Neural progenitor cell (in vitro differentiated cells): ENCODE data around the gene MISP3. TPM values are rescaled to one million over a fixed set of nuclear protein-coding genes. Genes with fewer than 3 reads are reported as not detected.
"Not testable (repeated sequence)": the region's sequence is repeated elsewhere in the genome, so short reads cannot be mapped to it uniquely, and the experiment has no call there.

ENCODE experiments used
- DNase-seq: peaks from one replicate; pipeline ENCODE4 v3.0.0-alpha.2; 2016; ENCODE audit warnings: low spot score
- H2AFZ ChIP-seq: fragments of 200-600 bp; sonication (generic); replicated peaks from 2 replicates; pipeline ENCODE4 v1.6.1; 2016; ENCODE audit warnings: antibody characterized with exemption
- H3F3A ChIP-seq: fragments of 200-600 bp; sonication (generic); 2 replicates; pipeline ENCODE4 v1.6.1; 2016; ENCODE audit warnings: antibody characterized with exemption, low read depth
- H3K27ac ChIP-seq: fragments of 200-600 bp; sonication (generic); 2 replicates; pipeline ENCODE4 v1.5.1; 2016; ENCODE audit warnings: mild to moderate bottlenecking
- H3K27me3 ChIP-seq: fragments of 200-600 bp; sonication (generic); 2 replicates; pipeline ENCODE4 v1.6.1; 2016; ENCODE audit warnings: mild to moderate bottlenecking, moderate library complexity
- H3K36me3 ChIP-seq: fragments of 200-600 bp; sonication (generic); 2 replicates; pipeline ENCODE4 v1.5.1; 2016
- H3K4me1 ChIP-seq: fragments of 200-600 bp; sonication (generic); 2 replicates; pipeline ENCODE4 v1.6.1; 2016; ENCODE audit warnings: mixed run types
- H3K4me2 ChIP-seq: fragments of 200-600 bp; sonication (generic); 2 replicates; pipeline ENCODE4 v1.6.1; 2016
- H3K4me3 ChIP-seq: fragments of 200-600 bp; sonication (generic); 2 replicates; pipeline ENCODE4 v1.5.1; 2016
- H3K79me2 ChIP-seq: fragments of 200-600 bp; sonication (generic); 2 replicates; pipeline ENCODE4 v1.6.1; 2016; ENCODE audit warnings: low read depth
- H3K9ac ChIP-seq: fragments of 200-600 bp; sonication (generic); 2 replicates; pipeline ENCODE4 v1.6.1; 2016
- H3K9me3 ChIP-seq: fragments of 200-600 bp; sonication (generic); 2 replicates; pipeline ENCODE4 v1.5.1; 2016; ENCODE audit warnings: low read depth
- H4K20me1 ChIP-seq: fragments of 200-600 bp; sonication (generic); 2 replicates; pipeline ENCODE4 v1.6.1; 2016; ENCODE audit warnings: low read depth
- H3K27ac Mint-ChIP-seq: 3 replicates; pipeline ENCODE4 v1.8.0; 2021; ENCODE audit warnings: mixed read lengths
- H3K27me3 Mint-ChIP-seq: 2 replicates; pipeline ENCODE4 v1.8.0; 2022; ENCODE audit warnings: low read depth, mild to moderate bottlenecking, inconsistent platforms, moderate library complexity, mixed read lengths; ENCODE audit not compliant: insufficient read depth
- H3K36me3 Mint-ChIP-seq: 3 replicates; pipeline ENCODE4 v1.8.0; 2021; ENCODE audit warnings: mixed read lengths
- H3K4me1 Mint-ChIP-seq: 3 replicates; pipeline ENCODE4 v1.8.0; 2021; ENCODE audit warnings: mixed read lengths
- H3K4me3 Mint-ChIP-seq: 3 replicates; pipeline ENCODE4 v1.8.0; 2021; ENCODE audit warnings: mild to moderate bottlenecking, moderate library complexity, mixed read lengths
- H3K9me3 Mint-ChIP-seq: 3 replicates; pipeline ENCODE4 v1.8.0; 2020; ENCODE audit warnings: mixed read lengths
- EZH2 ChIP-seq: fragments of 200-600 bp; sonication (generic); IDR thresholded peaks from 2 replicates; pipeline ENCODE4 v1.6.1; 2017; ENCODE audit warnings: antibody characterized with exemption, mild to moderate bottlenecking, moderate library complexity
- EZH2phosphoT487 ChIP-seq: fragments of 200-600 bp; sonication (generic); IDR thresholded peaks from 2 replicates; pipeline ENCODE4 v1.6.1; 2017; ENCODE audit warnings: antibody characterized with exemption
- total RNA-seq: library from RNA; depleted of rRNA; stranded (reverse); fragments of >200 nt; gene quantifications from 2 replicates; pipeline ENCODE4 v1.2.3, GENCODE V29; 2015; ENCODE audit warnings: low replicate concordance
- TF ChIP-seq, protein P1 (sequence below): fragments of 200-600 bp; sonication (generic); IDR thresholded peaks from 2 replicates; pipeline ENCODE4 v1.5.1; 2017; ENCODE audit warnings: antibody characterized with exemption, mild to moderate bottlenecking

Gene MISP3
- total RNA-seq: 0.68 TPM in 1 of 2 replicates, not detected in the other

DNA sequence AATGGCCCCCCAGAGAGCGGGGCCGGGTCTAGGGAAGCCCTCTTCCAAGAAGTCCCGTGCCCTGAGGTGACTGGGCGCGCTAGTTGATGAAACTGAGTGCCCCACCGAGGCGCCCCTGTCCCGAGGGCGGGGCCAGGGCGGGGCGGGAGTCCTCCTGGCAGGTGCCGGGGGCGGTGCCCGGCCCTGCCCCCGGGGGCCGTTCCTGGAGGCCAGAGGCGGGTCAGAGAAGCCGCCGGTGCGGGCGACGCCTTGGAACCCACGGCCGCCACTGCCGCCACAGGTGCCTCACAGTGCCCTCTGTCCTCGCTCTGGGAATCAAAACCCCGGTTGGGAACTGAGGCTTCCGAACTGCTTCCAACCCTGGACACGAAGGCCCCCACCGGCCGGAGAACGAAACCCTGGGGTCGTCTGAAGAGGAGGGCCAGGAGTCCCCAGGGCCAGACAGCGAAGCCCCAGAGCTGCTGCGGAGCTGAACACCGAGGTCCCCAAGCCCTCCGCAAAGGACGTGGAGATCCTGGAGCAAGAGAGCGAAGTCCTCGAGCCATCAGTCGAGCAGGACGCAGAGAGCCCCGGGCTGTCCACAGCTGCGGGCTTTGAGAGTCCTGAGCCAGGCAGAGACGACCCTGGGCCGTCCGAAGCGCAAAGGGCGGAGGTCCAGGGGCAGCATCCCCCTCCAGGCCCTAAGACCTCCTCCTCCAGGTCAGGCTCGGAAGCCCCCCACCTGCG lies at the start of gene MISP3:
MISP3 (plus strand) TSS at position 252 of the 726 bp plus-strand sequence. CDS start 524 bp downstream, outside the sequence.
- Histone ChIP-seq H3K9ac (no peak within 1 kb of the TSS), H3K4me1 (peaks cover 6% of the 10 kb centered on the region), H3K79me2 (no peaks in the 10 kb centered on the region), H2AFZ (peak within 1 kb of the TSS; percentile 92), H3K9me3 (no peaks in the 10 kb centered on the region), H3F3A (peaks cover 23% of the 10 kb centered on the region), H4K20me1 (no peaks in the 10 kb centered on the region), H3K27me3 (peaks cover 76% of the 10 kb centered on the region), H3K4me3 (peak within 1 kb of the TSS; percentile 45), H3K27ac (no peak within 1 kb of the TSS), H3K36me3 (no peaks in the 10 kb centered on the region), H3K4me2 (peak within 1 kb of the TSS; percentile 95)
- Mint-ChIP-seq H3K9me3 (no peaks in the 10 kb centered on the region), H3K36me3 (no peaks in the 10 kb centered on the region), H3K4me1 (peaks cover 10% of the 10 kb centered on the region), H3K4me3 (peak within 1 kb of the TSS; percentile 95), H3K27ac (no peak within 1 kb of the TSS), H3K27me3 (peaks cover 14% of the 10 kb centered on the region)
- peak; percentile 70 for DNase-seq
- TF ChIP-seq EZH2 (peak; percentile 80), EZH2phosphoT487 (peak; percentile 57)
- TF ChIP-seq, protein P1, sequence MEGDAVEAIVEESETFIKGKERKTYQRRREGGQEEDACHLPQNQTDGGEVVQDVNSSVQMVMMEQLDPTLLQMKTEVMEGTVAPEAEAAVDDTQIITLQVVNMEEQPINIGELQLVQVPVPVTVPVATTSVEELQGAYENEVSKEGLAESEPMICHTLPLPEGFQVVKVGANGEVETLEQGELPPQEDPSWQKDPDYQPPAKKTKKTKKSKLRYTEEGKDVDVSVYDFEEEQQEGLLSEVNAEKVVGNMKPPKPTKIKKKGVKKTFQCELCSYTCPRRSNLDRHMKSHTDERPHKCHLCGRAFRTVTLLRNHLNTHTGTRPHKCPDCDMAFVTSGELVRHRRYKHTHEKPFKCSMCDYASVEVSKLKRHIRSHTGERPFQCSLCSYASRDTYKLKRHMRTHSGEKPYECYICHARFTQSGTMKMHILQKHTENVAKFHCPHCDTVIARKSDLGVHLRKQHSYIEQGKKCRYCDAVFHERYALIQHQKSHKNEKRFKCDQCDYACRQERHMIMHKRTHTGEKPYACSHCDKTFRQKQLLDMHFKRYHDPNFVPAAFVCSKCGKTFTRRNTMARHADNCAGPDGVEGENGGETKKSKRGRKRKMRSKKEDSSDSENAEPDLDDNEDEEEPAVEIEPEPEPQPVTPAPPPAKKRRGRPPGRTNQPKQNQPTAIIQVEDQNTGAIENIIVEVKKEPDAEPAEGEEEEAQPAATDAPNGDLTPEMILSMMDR: no peak

DNA sequence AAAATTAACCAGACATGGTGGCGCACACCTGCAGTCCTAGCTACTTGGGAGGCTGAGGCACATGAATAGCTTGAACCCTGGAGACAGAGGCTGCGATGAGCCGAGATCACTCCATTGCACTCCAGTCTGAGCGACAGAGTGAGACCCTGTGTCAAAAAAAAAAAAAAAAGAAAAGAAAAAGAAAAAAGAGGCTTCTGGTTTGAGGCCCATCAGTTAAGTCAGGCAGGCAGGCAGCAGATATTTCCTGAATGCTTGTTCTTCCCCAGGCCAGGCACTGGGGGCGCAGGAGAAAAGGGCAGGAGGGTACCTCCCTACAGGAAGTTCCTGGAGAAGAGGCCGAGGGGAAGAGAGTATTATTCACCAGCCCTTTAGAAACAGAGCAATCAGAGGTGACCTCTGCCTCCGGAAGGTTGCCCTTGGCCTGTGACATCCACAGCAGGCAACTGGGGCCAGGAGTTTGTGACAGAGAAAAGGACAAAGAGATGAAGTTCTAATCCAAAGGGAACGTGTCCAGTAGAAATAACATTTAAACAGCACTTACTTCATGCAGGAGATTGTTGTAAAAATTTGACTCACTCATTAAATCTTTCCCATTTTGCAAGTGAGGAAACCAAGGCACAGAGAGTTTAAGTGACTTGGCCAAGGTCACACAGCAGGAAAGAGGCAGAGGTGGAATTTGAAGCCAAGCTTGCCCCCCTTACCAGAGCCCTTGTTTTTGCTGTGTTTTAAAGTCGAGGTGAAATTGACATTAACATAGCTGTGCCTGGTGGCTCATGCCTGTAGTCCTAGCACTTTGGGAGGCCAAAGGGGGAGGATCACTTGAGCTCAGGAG lies 49.0 kb upstream of the MISP3 start:
- Histone ChIP-seq H3K4me3 (no peak overlapping the region), H3K36me3 (no peaks in the 10 kb centered on the region), H2AFZ (peak overlapping the region; percentile 86), H3K27me3 (no peaks in the 10 kb centered on the region), H3K4me1 (peaks cover 4% of the 10 kb centered on the region), H3F3A (peaks cover 29% of the 10 kb centered on the region), H3K79me2 (no peaks in the 10 kb centered on the region), H3K4me2 (no peak overlapping the region), H3K9me3 (no peaks in the 10 kb centered on the region), H3K9ac (no peak overlapping the region), H4K20me1 (no peaks in the 10 kb centered on the region), H3K27ac (no peak overlapping the region)
- Mint-ChIP-seq H3K27ac (peak overlapping the region; percentile 59), H3K27me3 (peaks cover 14% of the 10 kb centered on the region), H3K4me1 (peaks cover 15% of the 10 kb centered on the region), H3K36me3 (no peaks in the 10 kb centered on the region), H3K9me3 (no peaks in the 10 kb centered on the region), H3K4me3 (no peak overlapping the region)
- TF ChIP-seq EZH2phosphoT487: no peak
- TF ChIP-seq, protein P1: peak; percentile 66
- TF ChIP-seq EZH2: no peak
- DNase-seq: peak; percentile 74

- DNase-seq, H3K9me3 ChIP-seq, H3K27ac ChIP-seq, H3K9ac ChIP-seq, H3K36me3 Mint-ChIP-seq, H3K36me3 ChIP-seq, H2AFZ ChIP-seq, H3K9me3 Mint-ChIP-seq, H3K4me3 Mint-ChIP-seq, H3K27me3 Mint-ChIP-seq, H3K4me3 ChIP-seq, H4K20me1 ChIP-seq, H3K27ac Mint-ChIP-seq, H3K79me2 ChIP-seq, H3K4me1 ChIP-seq, H3K4me2 ChIP-seq: not testable (repeated sequence)
- H3K27me3 ChIP-seq: peaks cover 16% of the 10 kb centered on the region
- peaks cover 17% of the 10 kb centered on the region for H3K4me1 Mint-ChIP-seq
- peaks cover 28% of the 10 kb centered on the region for H3F3A ChIP-seq
Measured at GRCh38 chr19:14026652-14027192, 45.9 kb upstream of the MISP3 start.
